ENCODE measurements around the gene WWOX. TPM values are rescaled to one million over a fixed set of nuclear protein-coding genes. Genes with fewer than 3 reads are reported as not detected.

WWOX gene
- total RNA-seq, 4 donors from 2014 or later: 12.9 to 53.5 (median 25.6) TPM

GRCh38 chr16:78695391-78695790 is 595.9 kb downstream of the WWOX start:
- no peaks in the 10 kb centered on the region for H3K36me3 ChIP-seq
- no peak for ATAC-seq
- 51 to 67% methylated on average over 2 to 5 of the region's 6 CpGs for WGBS, 2 donors (ENCODE audit: low coverage in 1 of 2)

GRCh38 chr16:78696797-78697196 is 597.3 kb downstream of the WWOX start:
- no peak overlapping the region for H3K4me3 ChIP-seq
- ATAC-seq: no peak
- H3K4me1 ChIP-seq: no peaks in the 10 kb centered on the region
- no peaks in the 10 kb centered on the region for H3K9me3 ChIP-seq
- no peaks in the 10 kb centered on the region for H3K27me3 ChIP-seq
- no peak for TF ChIP-seq EP300 (IDR thresholded peaks at IDR 0.05)
- TF ChIP-seq CTCF (IDR thresholded peaks at IDR 0.05): no peak
- TF ChIP-seq POLR2A (IDR thresholded peaks at IDR 0.05): no peak
- no peak for TF ChIP-seq POLR2AphosphoS5 (IDR thresholded peaks at IDR 0.05)
- H3K27ac ChIP-seq: no peak overlapping the region
- H3K36me3 ChIP-seq: no peaks in the 10 kb centered on the region
- WGBS, 2 donors (ENCODE audit: low coverage in 1 of 2): 96% methylated on average over 2 of the region's 2 CpGs; no CpG with 5 or more reads in 1 of the 2 donors

More at GRCh38 chr16:78695391-78695790, 595.9 kb downstream of the WWOX start:
- Histone ChIP-seq H3K4me1 (no peaks in the 10 kb centered on the region), H3K27me3 (no peaks in the 10 kb centered on the region), H3K4me3 (no peak overlapping the region), H3K27ac (no peak overlapping the region), H3K9me3 (no peaks in the 10 kb centered on the region)
- TF ChIP-seq POLR2AphosphoS5 (IDR thresholded peaks at IDR 0.05): no peak
- TF ChIP-seq POLR2A (IDR thresholded peaks at IDR 0.05): no peak
- TF ChIP-seq EP300 (IDR thresholded peaks at IDR 0.05): no peak
- no peak for TF ChIP-seq CTCF (IDR thresholded peaks at IDR 0.05)

- Histone ChIP-seq H3K36me3 (no peaks in the 10 kb centered on the region), H3K27ac (no peak overlapping the region), H3K4me1 (no peaks in the 10 kb centered on the region), H3K4me3 (no peak overlapping the region), H3K9me3 (no peaks in the 10 kb centered on the region), H3K27me3 (no peaks in the 10 kb centered on the region)
- ATAC-seq: no peak
- no peak for TF ChIP-seq POLR2AphosphoS5 (IDR thresholded peaks at IDR 0.05)
- TF ChIP-seq POLR2A (IDR thresholded peaks at IDR 0.05): no peak
- TF ChIP-seq EP300 (IDR thresholded peaks at IDR 0.05): no peak
- TF ChIP-seq CTCF (IDR thresholded peaks at IDR 0.05): no peak
- 89 to 90% methylated on average over 3 to 5 of the region's 5 CpGs for WGBS, 2 donors (ENCODE audit: low coverage in 1 of 2)
Observed at GRCh38 chr16:78697426-78697825, 598.0 kb downstream of the WWOX start.

- Histone ChIP-seq H3K36me3 (no peaks in the 10 kb centered on the region), H3K4me3 (no peak overlapping the region), H3K27me3 (no peaks in the 10 kb centered on the region), H3K27ac (no peak overlapping the region), H3K4me1 (no peaks in the 10 kb centered on the region), H3K9me3 (peaks cover 0 to 7% (median 0%) of the 10 kb centered on the region in 3 donors)
- no peak for ATAC-seq
- 58 to 74% methylated on average over 3 of the region's 3 CpGs for WGBS, 2 donors (ENCODE audit: low coverage in 1 of 2)
- TF ChIP-seq EP300 (IDR thresholded peaks at IDR 0.05): no peak
- TF ChIP-seq CTCF (IDR thresholded peaks at IDR 0.05): no peak
- no peak for TF ChIP-seq POLR2A (IDR thresholded peaks at IDR 0.05)
- TF ChIP-seq POLR2AphosphoS5 (IDR thresholded peaks at IDR 0.05): no peak
Observed at GRCh38 chr16:78703936-78704335, 604.5 kb downstream of the WWOX start.

- Histone ChIP-seq H3K4me1 (no peaks in the 10 kb centered on the region), H3K27ac (no peak overlapping the region), H3K9me3 (peaks cover 0 to 7% (median 0%) of the 10 kb centered on the region in 3 donors), H3K4me3 (no peak overlapping the region), H3K27me3 (no peaks in the 10 kb centered on the region), H3K36me3 (no peaks in the 10 kb centered on the region)
- 29 to 35% methylated on average over 3 to 6 of the region's 6 CpGs for WGBS, 2 donors (ENCODE audit: low coverage in 1 of 2)
- no peak for ATAC-seq
- TF ChIP-seq EP300 (IDR thresholded peaks at IDR 0.05) (no peak), POLR2AphosphoS5 (IDR thresholded peaks at IDR 0.05) (no peak), POLR2A (IDR thresholded peaks at IDR 0.05) (no peak), CTCF (IDR thresholded peaks at IDR 0.05) (no peak)
Observed at GRCh38 chr16:78704416-78704815, 605.0 kb downstream of the WWOX start.

Measured in gastroesophageal sphincter (tissue), 4 donors.